ENCODE measurements around the gene HCRTR2.

DNA sequence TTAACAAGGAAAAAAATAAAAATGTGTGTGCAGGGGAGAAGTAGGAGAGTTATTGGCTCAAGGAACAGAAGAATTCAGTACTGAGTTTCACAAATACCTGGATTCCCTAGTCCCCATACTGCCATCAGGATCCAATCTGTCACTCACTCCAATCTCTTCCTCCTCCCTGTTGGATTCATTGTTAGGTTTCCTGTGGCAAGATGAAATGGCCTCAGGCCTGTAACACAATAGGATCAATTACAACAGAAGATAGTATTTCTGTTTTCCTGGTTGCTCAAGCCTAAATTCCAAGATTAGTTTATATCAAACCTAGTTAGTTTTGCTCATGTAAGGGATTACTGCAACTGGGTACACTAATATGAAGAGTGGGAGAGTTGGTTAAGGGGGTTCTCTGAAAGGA lies 24.4 kb downstream of the HCRTR2 start:
- TF ChIP-seq CTCF (IDR thresholded peaks at IDR 0.05; ENCODE audit: insufficient read depth, low read length, poor library complexity, severe bottlenecking) (no peak), EZH2phosphoT487 (conservative IDR thresholded peaks at IDR 0.05; ENCODE audit: low read length) (no peak)
